Measurements from ENCODE around the gene HIVEP3.

GRCh38 chr1:41619511-41620364, 299.0 kb downstream of the HIVEP3 start:
- TF ChIP-seq, protein P1, sequence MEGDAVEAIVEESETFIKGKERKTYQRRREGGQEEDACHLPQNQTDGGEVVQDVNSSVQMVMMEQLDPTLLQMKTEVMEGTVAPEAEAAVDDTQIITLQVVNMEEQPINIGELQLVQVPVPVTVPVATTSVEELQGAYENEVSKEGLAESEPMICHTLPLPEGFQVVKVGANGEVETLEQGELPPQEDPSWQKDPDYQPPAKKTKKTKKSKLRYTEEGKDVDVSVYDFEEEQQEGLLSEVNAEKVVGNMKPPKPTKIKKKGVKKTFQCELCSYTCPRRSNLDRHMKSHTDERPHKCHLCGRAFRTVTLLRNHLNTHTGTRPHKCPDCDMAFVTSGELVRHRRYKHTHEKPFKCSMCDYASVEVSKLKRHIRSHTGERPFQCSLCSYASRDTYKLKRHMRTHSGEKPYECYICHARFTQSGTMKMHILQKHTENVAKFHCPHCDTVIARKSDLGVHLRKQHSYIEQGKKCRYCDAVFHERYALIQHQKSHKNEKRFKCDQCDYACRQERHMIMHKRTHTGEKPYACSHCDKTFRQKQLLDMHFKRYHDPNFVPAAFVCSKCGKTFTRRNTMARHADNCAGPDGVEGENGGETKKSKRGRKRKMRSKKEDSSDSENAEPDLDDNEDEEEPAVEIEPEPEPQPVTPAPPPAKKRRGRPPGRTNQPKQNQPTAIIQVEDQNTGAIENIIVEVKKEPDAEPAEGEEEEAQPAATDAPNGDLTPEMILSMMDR (IDR thresholded peaks at IDR 0.05; ENCODE audit: borderline replicate concordance, extremely low read depth, low read length, poor library complexity, severe bottlenecking): no peak
- no peak for TF ChIP-seq EZH2 (IDR thresholded peaks at IDR 0.05; ENCODE audit: borderline replicate concordance, low read depth, low read length, severe bottlenecking)

Data from DND-41 (cell line).